ENCODE results near the gene DPP6.

Gene DPP6

GRCh38 chr7:154644366-154644765 lies 592.2 kb downstream of the DPP6 start:
- no peaks in the 10 kb centered on the region for H3K9me3 ChIP-seq (ENCODE audit: control insufficient read depth, low read length)
- H3K36me3 ChIP-seq (ENCODE audit: control insufficient read depth, insufficient read depth, low read length) = no peaks in the 10 kb centered on the region
- no peaks in the 10 kb centered on the region for H3K79me2 ChIP-seq
- no peak for TF ChIP-seq CTCF (IDR thresholded peaks at IDR 0.05)
- no peak overlapping the region for H3K27ac ChIP-seq
- no peak overlapping the region for H3K4me3 ChIP-seq (ENCODE audit: low read depth, low read length)
- H3K4me2 ChIP-seq (ENCODE audit: low read length) = no peak overlapping the region
- H2AFZ ChIP-seq = no peak overlapping the region
- no peaks in the 10 kb centered on the region for H3K27me3 ChIP-seq (ENCODE audit: control insufficient read depth, insufficient read depth, low read length)
- H3K9ac ChIP-seq = no peak overlapping the region
- no peaks in the 10 kb centered on the region for H3K4me1 ChIP-seq

- H3K9me3 ChIP-seq (ENCODE audit: control insufficient read depth, low read length) = no peaks in the 10 kb centered on the region
- no peak overlapping the region for H3K4me3 ChIP-seq (ENCODE audit: low read depth, low read length)
- no peak overlapping the region for H3K9ac ChIP-seq
- H2AFZ ChIP-seq = no peak overlapping the region
- H3K27ac ChIP-seq = no peak overlapping the region
- H3K79me2 ChIP-seq = no peaks in the 10 kb centered on the region
- H3K4me1 ChIP-seq = no peaks in the 10 kb centered on the region
- H3K27me3 ChIP-seq (ENCODE audit: control insufficient read depth, insufficient read depth, low read length) = no peaks in the 10 kb centered on the region
- TF ChIP-seq CTCF (IDR thresholded peaks at IDR 0.05) = no peak
- no peak overlapping the region for H3K4me2 ChIP-seq (ENCODE audit: low read length)
- H3K36me3 ChIP-seq (ENCODE audit: control insufficient read depth, insufficient read depth, low read length) = no peaks in the 10 kb centered on the region
Measured at GRCh38 chr7:154646126-154647013, 594.2 kb downstream of the DPP6 start.

- TF ChIP-seq CTCF (IDR thresholded peaks at IDR 0.05) = no peak
- Histone ChIP-seq H3K79me2 (no peaks in the 10 kb centered on the region), H3K9me3 (ENCODE audit: control insufficient read depth, low read length) (no peaks in the 10 kb centered on the region), H3K27me3 (ENCODE audit: control insufficient read depth, insufficient read depth, low read length) (no peaks in the 10 kb centered on the region), H2AFZ (no peak overlapping the region), H3K4me3 (ENCODE audit: low read depth, low read length) (no peak overlapping the region), H3K4me2 (ENCODE audit: low read length) (no peak overlapping the region), H3K4me1 (no peaks in the 10 kb centered on the region), H3K9ac (no peak overlapping the region), H3K36me3 (ENCODE audit: control insufficient read depth, insufficient read depth, low read length) (no peaks in the 10 kb centered on the region), H3K27ac (no peak overlapping the region)
Measured at GRCh38 chr7:154647625-154648024, 595.4 kb downstream of the DPP6 start.

- H3K4me2 ChIP-seq (ENCODE audit: low read length) = no peak overlapping the region
- H2AFZ ChIP-seq = no peak overlapping the region
- H3K9ac ChIP-seq = no peak overlapping the region
- H3K36me3 ChIP-seq (ENCODE audit: control insufficient read depth, insufficient read depth, low read length) = no peaks in the 10 kb centered on the region
- H3K9me3 ChIP-seq (ENCODE audit: control insufficient read depth, low read length) = no peaks in the 10 kb centered on the region
- no peak for TF ChIP-seq CTCF (IDR thresholded peaks at IDR 0.05)
- no peaks in the 10 kb centered on the region for H3K79me2 ChIP-seq
- H3K4me3 ChIP-seq (ENCODE audit: low read depth, low read length) = no peak overlapping the region
- no peaks in the 10 kb centered on the region for H3K27me3 ChIP-seq (ENCODE audit: control insufficient read depth, insufficient read depth, low read length)
- no peak overlapping the region for H3K27ac ChIP-seq
- H3K4me1 ChIP-seq = no peaks in the 10 kb centered on the region
Measured at GRCh38 chr7:154649015-154649414, 596.8 kb downstream of the DPP6 start.

- no peak for TF ChIP-seq CTCF (IDR thresholded peaks at IDR 0.05)
- H3K79me2 ChIP-seq = no peaks in the 10 kb centered on the region
- H3K4me2 ChIP-seq (ENCODE audit: low read length) = no peak overlapping the region
- H3K4me1 ChIP-seq = no peaks in the 10 kb centered on the region
- no peak overlapping the region for H3K9ac ChIP-seq
- H3K9me3 ChIP-seq (ENCODE audit: control insufficient read depth, low read length) = no peaks in the 10 kb centered on the region
- H3K4me3 ChIP-seq (ENCODE audit: low read depth, low read length) = no peak overlapping the region
- no peak overlapping the region for H3K27ac ChIP-seq
- H2AFZ ChIP-seq = no peak overlapping the region
- H3K27me3 ChIP-seq (ENCODE audit: control insufficient read depth, insufficient read depth, low read length) = no peaks in the 10 kb centered on the region
- H3K36me3 ChIP-seq (ENCODE audit: control insufficient read depth, insufficient read depth, low read length) = no peaks in the 10 kb centered on the region
Measured at GRCh38 chr7:154649434-154649833, 597.2 kb downstream of the DPP6 start.
